Measurements from ENCODE around the gene EBP.

The EBP gene

GRCh38 chrX:48492293-48492910 is 29.2 kb upstream of the EBP start:
- H4K20me1 ChIP-seq (ENCODE audit: insufficient read depth, low read length): no peaks in the 10 kb centered on the region
- H2AFZ ChIP-seq (ENCODE audit: low read depth, low read length): no peak overlapping the region
- H3K27ac ChIP-seq (ENCODE audit: low read length): no peak overlapping the region
- ATAC-seq (ENCODE audit: insufficient read depth, low read depth) (no peak), DNase-seq (no peak)
- 0 out of 2 replicates have a peak, but pooled peaks cover 2% of the 10 kb centered on the region for H3K36me3 ChIP-seq (ENCODE audit: insufficient read depth, low read length)
- no peaks in the 10 kb centered on the region for H3K79me2 ChIP-seq (ENCODE audit: insufficient read depth, low read length)
- no peak overlapping the region for H3K4me2 ChIP-seq (ENCODE audit: insufficient read depth, low read length)
- H3K4me3 ChIP-seq (ENCODE audit: low read depth in 1 of 2, low read length in 2 of 2): no peak overlapping the region
- TF ChIP-seq EZH2 (IDR thresholded peaks at IDR 0.05; ENCODE audit: borderline replicate concordance, low read depth, low read length, severe bottlenecking): no peak
- TF ChIP-seq CTCF (IDR thresholded peaks at IDR 0.05; ENCODE audit: borderline replicate concordance, extremely low read depth, low read length, poor library complexity, severe bottlenecking): no peak
- H3K9ac ChIP-seq (ENCODE audit: low read depth, low read length): no peak overlapping the region
- H3K27me3 ChIP-seq (ENCODE audit: insufficient read depth, low read length, poor library complexity): no peaks in the 10 kb centered on the region
- no peaks in the 10 kb centered on the region for H3K9me3 ChIP-seq (ENCODE audit: insufficient read depth, low read length, severe bottlenecking)
- H3K4me1 ChIP-seq (ENCODE audit: insufficient read depth, low read length): no peaks in the 10 kb centered on the region

- H3K27ac ChIP-seq (ENCODE audit: low read length): no peak overlapping the region
- TF ChIP-seq CTCF (IDR thresholded peaks at IDR 0.05; ENCODE audit: borderline replicate concordance, extremely low read depth, low read length, poor library complexity, severe bottlenecking) (no peak), EZH2 (IDR thresholded peaks at IDR 0.05; ENCODE audit: borderline replicate concordance, low read depth, low read length, severe bottlenecking) (no peak)
- H3K27me3 ChIP-seq (ENCODE audit: insufficient read depth, low read length, poor library complexity): no peaks in the 10 kb centered on the region
- no peak for DNase-seq
- no peak overlapping the region for H3K9ac ChIP-seq (ENCODE audit: low read depth, low read length)
- H3K9me3 ChIP-seq (ENCODE audit: insufficient read depth, low read length, severe bottlenecking): no peaks in the 10 kb centered on the region
- no peak for ATAC-seq (ENCODE audit: insufficient read depth, low read depth)
- H3K79me2 ChIP-seq (ENCODE audit: insufficient read depth, low read length): no peaks in the 10 kb centered on the region
- no peaks in the 10 kb centered on the region for H4K20me1 ChIP-seq (ENCODE audit: insufficient read depth, low read length)
- H3K4me2 ChIP-seq (ENCODE audit: insufficient read depth, low read length): no peak overlapping the region
- no peaks in the 10 kb centered on the region for H3K4me1 ChIP-seq (ENCODE audit: insufficient read depth, low read length)
- H3K4me3 ChIP-seq (ENCODE audit: low read depth in 1 of 2, low read length in 2 of 2): no peak overlapping the region
- no peak overlapping the region for H2AFZ ChIP-seq (ENCODE audit: low read depth, low read length)
- no peaks in the 10 kb centered on the region for H3K36me3 ChIP-seq (ENCODE audit: insufficient read depth, low read length)
These were observed 27.7 kb upstream of the EBP start for GRCh38 chrX:48493890-48494364.

GRCh38 chrX:48496660-48497059 is 24.9 kb upstream of the EBP start:
- Histone ChIP-seq H4K20me1 (ENCODE audit: insufficient read depth, low read length) (no peaks in the 10 kb centered on the region), H3K9me3 (ENCODE audit: insufficient read depth, low read length, severe bottlenecking) (no peaks in the 10 kb centered on the region), H3K27me3 (ENCODE audit: insufficient read depth, low read length, poor library complexity) (no peaks in the 10 kb centered on the region), H3K4me3 (ENCODE audit: low read depth in 1 of 2, low read length in 2 of 2) (no peak overlapping the region), H3K4me1 (ENCODE audit: insufficient read depth, low read length) (no peaks in the 10 kb centered on the region), H3K36me3 (ENCODE audit: insufficient read depth, low read length) (no peaks in the 10 kb centered on the region), H2AFZ (ENCODE audit: low read depth, low read length) (no peak overlapping the region), H3K9ac (ENCODE audit: low read depth, low read length) (no peak overlapping the region), H3K27ac (ENCODE audit: low read length) (no peak overlapping the region), H3K4me2 (ENCODE audit: insufficient read depth, low read length) (no peak overlapping the region), H3K79me2 (ENCODE audit: insufficient read depth, low read length) (no peaks in the 10 kb centered on the region)
- no peak for DNase-seq
- TF ChIP-seq EZH2 (IDR thresholded peaks at IDR 0.05; ENCODE audit: borderline replicate concordance, low read depth, low read length, severe bottlenecking) (no peak), CTCF (IDR thresholded peaks at IDR 0.05; ENCODE audit: borderline replicate concordance, extremely low read depth, low read length, poor library complexity, severe bottlenecking) (no peak)
- ATAC-seq (ENCODE audit: insufficient read depth, low read depth): no peak

Measured in DND-41 (cell line).